ENCODE results near the gene WDHD1.

GRCh38 chr14:54944737-54945391, 82.0 kb downstream of the WDHD1 start:
- no peak for TF ChIP-seq CTCF (conservative IDR thresholded peaks at IDR 0.05 in 1 of 2, IDR thresholded peaks at IDR 0.05 in 1 of 2; ENCODE audit: extremely low read depth in 1 of 2, insufficient read depth in 1 of 2, low read depth in 1 of 2, low read length in 2 of 2)
- no peak for TF ChIP-seq EZH2 (IDR thresholded peaks at IDR 0.05; ENCODE audit: borderline replicate concordance, low read length)

Data from mammary epithelial cell (primary cell).